Smooth muscle cell (in vitro differentiated cells): ENCODE measurements around the gene STAU1. TPM values are rescaled to one million over a fixed set of nuclear protein-coding genes. Genes with fewer than 3 reads are reported as not detected.

Source experiments
- DNase-seq: peaks from one replicate; lab custom pipeline; 2025; ENCODE audit not compliant: unreplicated experiment; lab: John Stamatoyannopoulos, UW
- H2AFZ ChIP-seq: fragments of 200-600 bp; sonication (generic); 2 replicates; pipeline ENCODE4 v1.6.0; 2016; ENCODE audit warnings: antibody characterized with exemption, low read depth, mild to moderate bottlenecking
- H3F3A ChIP-seq: fragments of 200-600 bp; sonication (generic); 2 replicates; pipeline ENCODE4 v1.6.0; 2017; ENCODE audit warnings: antibody characterized with exemption, low read depth
- H3K27ac ChIP-seq: fragments of 200-600 bp; sonication (generic); 2 replicates; pipeline ENCODE4 v1.5.1; 2016; ENCODE audit warnings: low read depth, mild to moderate bottlenecking
- H3K27me3 ChIP-seq: fragments of 200-600 bp; sonication (generic); 2 replicates; pipeline ENCODE4 v1.6.1; 2016; ENCODE audit warnings: low read depth, mild to moderate bottlenecking
- H3K36me3 ChIP-seq: fragments of 200-600 bp; sonication (generic); 2 replicates; pipeline ENCODE4 v1.5.1; 2016; ENCODE audit warnings: low read depth
- H3K4me1 ChIP-seq: fragments of 200-600 bp; sonication (generic); 2 replicates; pipeline ENCODE4 v1.5.1; 2016; ENCODE audit warnings: low read depth
- H3K4me2 ChIP-seq: fragments of 200-600 bp; sonication (generic); 2 replicates; pipeline ENCODE4 v1.6.0; 2016; ENCODE audit warnings: mild to moderate bottlenecking
- H3K4me3 ChIP-seq: fragments of 200-600 bp; sonication (generic); 2 replicates; pipeline ENCODE4 v1.5.1; 2016; ENCODE audit warnings: mild to moderate bottlenecking
- H3K79me2 ChIP-seq: fragments of 200-600 bp; sonication (generic); 2 replicates; pipeline ENCODE4 v1.6.0; 2016; ENCODE audit warnings: low read depth, mild to moderate bottlenecking
- H3K9ac ChIP-seq: fragments of 200-600 bp; sonication (generic); 2 replicates; pipeline ENCODE4 v1.6.0; 2016; ENCODE audit warnings: low read depth
- H3K9me3 ChIP-seq: fragments of 200-600 bp; sonication (generic); replicated peaks from 2 replicates; pipeline ENCODE4 v1.5.1; 2016; ENCODE audit warnings: low read depth
- H4K20me1 ChIP-seq: fragments of 200-600 bp; sonication (generic); 2 replicates; pipeline ENCODE4 v1.6.0; 2016; ENCODE audit warnings: low read depth
- CTCF ChIP-seq: fragments of 200-600 bp; sonication (generic); IDR thresholded peaks from 2 replicates; pipeline ENCODE4 v1.5.1; 2017; ENCODE audit warnings: borderline replicate concordance, mild to moderate bottlenecking, antibody characterized with exemption; ENCODE audit not compliant: insufficient read depth, poor library complexity, severe bottlenecking
- WGBS: methylation state at CpG from one replicate; pipeline ENCODE4 v1.1.7; 2016; ENCODE audit warnings: low lambda C conversion rate; 5-methylcytosine and 5-hydroxymethylcytosine counted together
- polyA plus RNA-seq: library from polyadenylated mRNA; unstranded; fragments of >200 nt; fragmentation: Nextera tagmentation; extraction: Ambion mirVana; gene quantifications from 2 replicates; pipeline ENCODE4 v1.2.1, GENCODE V29; 2016
- total RNA-seq: library from RNA; depleted of rRNA; stranded (reverse); fragments of >200 nt; gene quantifications from 2 replicates; pipeline ENCODE4 v1.2.3, GENCODE V29; 2014

The STAU1 gene
- total and polyA plus RNA-seq, 2 experiments from 2014 or later, result 42.2 to 45.1 TPM

GRCh38 chr20:49233226-49233625, 45.1 kb upstream of the STAU1 start:
- no peak overlapping the region for H3K4me3 ChIP-seq
- H3K79me2 ChIP-seq, result no peaks in the 10 kb centered on the region
- H4K20me1 ChIP-seq, result no peaks in the 10 kb centered on the region
- H2AFZ ChIP-seq, result no peak overlapping the region
- H3K9me3 ChIP-seq, result no peaks in the 10 kb centered on the region
- no peak overlapping the region for H3K9ac ChIP-seq
- no peaks in the 10 kb centered on the region for H3K4me1 ChIP-seq
- WGBS, result 97% methylated on average over 10 of the region's 10 CpGs
- no peaks in the 10 kb centered on the region for H3F3A ChIP-seq
- no peak overlapping the region for H3K27ac ChIP-seq
- H3K36me3 ChIP-seq, result peaks cover 5% of the 10 kb centered on the region
- DNase-seq, result no peak
- no peak for TF ChIP-seq CTCF
- H3K27me3 ChIP-seq, result no peaks in the 10 kb centered on the region
- H3K4me2 ChIP-seq, result no peak overlapping the region

GRCh38 chr20:49231471-49231870, 43.3 kb upstream of the STAU1 start:
- Histone ChIP-seq H3K9ac (no peak overlapping the region), H3F3A (no peaks in the 10 kb centered on the region), H4K20me1 (no peaks in the 10 kb centered on the region), H3K4me1 (no peaks in the 10 kb centered on the region), H3K27ac (peak overlapping the region; percentile 19), H3K4me2 (no peak overlapping the region), H2AFZ (no peak overlapping the region), H3K79me2 (no peaks in the 10 kb centered on the region), H3K36me3 (no peaks in the 10 kb centered on the region), H3K9me3 (no peaks in the 10 kb centered on the region), H3K4me3 (no peak overlapping the region), H3K27me3 (no peaks in the 10 kb centered on the region)
- no peak for DNase-seq
- TF ChIP-seq CTCF, result no peak
- WGBS, result 83% methylated on average over 7 of the region's 7 CpGs

GRCh38 chr20:49230561-49231133, 42.5 kb upstream of the STAU1 start:
- no peak for TF ChIP-seq CTCF
- DNase-seq, result no peak
- H3K9ac ChIP-seq, result no peak overlapping the region

GRCh38 chr20:49230021-49230420, 41.9 kb upstream of the STAU1 start:
- Histone ChIP-seq H3K79me2 (no peaks in the 10 kb centered on the region), H3K36me3 (no peaks in the 10 kb centered on the region), H3K9me3 (no peaks in the 10 kb centered on the region), H3K27ac (no peak overlapping the region), H3K4me2 (no peak overlapping the region), H3K4me3 (no peak overlapping the region), H3F3A (no peaks in the 10 kb centered on the region), H3K9ac (no peak overlapping the region), H3K27me3 (no peaks in the 10 kb centered on the region), H4K20me1 (no peaks in the 10 kb centered on the region), H2AFZ (no peak overlapping the region), H3K4me1 (no peaks in the 10 kb centered on the region)
- no peak for TF ChIP-seq CTCF
- no peak for DNase-seq
- WGBS, result 98% methylated on average over 10 of the region's 10 CpGs

More at GRCh38 chr20:49230561-49231133, 42.5 kb upstream of the STAU1 start:
- 66% methylated on average over 8 of the region's 8 CpGs for WGBS
- Histone ChIP-seq H3K27ac (peak overlapping the region; percentile 19), H3F3A (no peaks in the 10 kb centered on the region), H3K36me3 (no peaks in the 10 kb centered on the region), H3K27me3 (no peaks in the 10 kb centered on the region), H3K4me1 (no peaks in the 10 kb centered on the region), H4K20me1 (no peaks in the 10 kb centered on the region), H3K4me2 (no peak overlapping the region), H3K9me3 (no peaks in the 10 kb centered on the region), H3K4me3 (no peak overlapping the region), H3K79me2 (no peaks in the 10 kb centered on the region), H2AFZ (no peak overlapping the region)
